HEK293 (cell line): ENCODE results near the gene MRPL55.

ENCODE experiments used
- ELK4 ChIP-seq: IDR thresholded peaks from 2 replicates; pipeline ENCODE4 v1.6.1; 2011; ENCODE audit warnings: mild to moderate bottlenecking, low read depth, low read length, borderline replicate concordance
- GFI1B ChIP-seq: fragments of 450-650 bp; formaldehyde crosslinking; IDR thresholded peaks from 2 replicates; pipeline ENCODE4 v1.5.1; 2016; ENCODE audit warnings: missing biosample characterization, missing genetic modification characterization
- GLIS1 ChIP-seq: fragments of 450-650 bp; formaldehyde crosslinking; IDR thresholded peaks from 2 replicates; pipeline ENCODE4 v1.5.1; 2016; ENCODE audit warnings: missing biosample characterization, missing genetic modification characterization
- HIC1 ChIP-seq: fragments of 450-650 bp; formaldehyde crosslinking; IDR thresholded peaks from 2 replicates; pipeline ENCODE4 v1.5.1; 2016; ENCODE audit warnings: missing biosample characterization, missing genetic modification characterization
- KLF9 ChIP-seq: fragments of 450-650 bp; formaldehyde crosslinking; IDR thresholded peaks from 2 replicates; pipeline ENCODE4 v1.5.1; 2016; ENCODE audit warnings: missing biosample characterization, missing genetic modification characterization, low read depth
- OSR2 ChIP-seq: fragments of 450-650 bp; formaldehyde crosslinking; IDR thresholded peaks from 2 replicates; pipeline ENCODE4 v1.5.1; 2016; ENCODE audit warnings: missing biosample characterization, missing genetic modification characterization
- PBX3 ChIP-seq: sonication (generic); formaldehyde crosslinking; IDR thresholded peaks from 2 replicates; pipeline ENCODE4 v1.8.1; 2022; ENCODE audit warnings: mild to moderate bottlenecking, moderate library complexity, missing genetic modification reagents
- ZBTB21 ChIP-seq: fragments of 450-650 bp; formaldehyde crosslinking; IDR thresholded peaks from 2 replicates; pipeline ENCODE4 v1.5.1; 2017; ENCODE audit warnings: missing biosample characterization, missing genetic modification characterization
- ZBTB26 ChIP-seq: fragments of 450-650 bp; formaldehyde crosslinking; optimal IDR thresholded peaks from 2 replicates; pipeline ENCODE3; 2016; ENCODE audit warnings: missing biosample characterization, mild to moderate bottlenecking, missing genetic modification characterization
- ZEB2 ChIP-seq: fragments of 450-650 bp; formaldehyde crosslinking; IDR thresholded peaks from 2 replicates; pipeline ENCODE4 v1.5.1; 2016; ENCODE audit warnings: missing biosample characterization, missing genetic modification characterization
- ZIC2 ChIP-seq: fragments of 450-650 bp; formaldehyde crosslinking; IDR thresholded peaks from 2 replicates; pipeline ENCODE4 v1.5.1; 2016; ENCODE audit warnings: missing biosample characterization, missing genetic modification characterization
- ZNF114 ChIP-seq: fragments of 450-650 bp; formaldehyde crosslinking; IDR thresholded peaks from 2 replicates; pipeline ENCODE4 v1.5.0; 2017; ENCODE audit warnings: missing biosample characterization, missing genetic modification characterization
- ZNF146 ChIP-seq: fragments of 450-650 bp; formaldehyde crosslinking; IDR thresholded peaks from 2 replicates; pipeline ENCODE4 v1.5.1; 2016; ENCODE audit warnings: missing biosample characterization, missing genetic modification characterization
- ZNF19 ChIP-seq: fragments of 450-650 bp; formaldehyde crosslinking; IDR thresholded peaks from 2 replicates; pipeline ENCODE4; 2016; ENCODE audit warnings: missing biosample characterization, missing genetic modification characterization, low read depth
- ZNF274 ChIP-seq, 2 experiments: fragments of 200-500 bp in 1 of 2; fragments of 450-650 bp in 1 of 2; sonication (Bioruptor generic) in 1 of 2; formaldehyde crosslinking in 1 of 2; IDR thresholded peaks; 2 replicates each; pipeline versions ENCODE4 v1.5.1 to v1.6.1; 2014 to 2016; ENCODE audit warnings: borderline replicate concordance in 1 of 2, inconsistent platforms in 1 of 2, low read length in 1 of 2, missing biosample characterization in 1 of 2, missing genetic modification characterization in 1 of 2
- ZNF280C ChIP-seq: fragments of 450-650 bp; formaldehyde crosslinking; IDR thresholded peaks from 2 replicates; pipeline ENCODE4 v1.5.1; 2016; ENCODE audit warnings: missing biosample characterization, missing genetic modification characterization
- ZNF280D ChIP-seq: fragments of 450-650 bp; formaldehyde crosslinking; IDR thresholded peaks from 2 replicates; pipeline ENCODE4 v1.5.1; 2016; ENCODE audit warnings: missing biosample characterization, missing genetic modification characterization
- ZNF449 ChIP-seq: fragments of 450-650 bp; formaldehyde crosslinking; IDR thresholded peaks from 2 replicates; pipeline ENCODE4 v1.5.1; 2017; ENCODE audit warnings: missing biosample characterization, mild to moderate bottlenecking, missing genetic modification characterization, moderate library complexity
- ZNF529 ChIP-seq: fragments of 450-650 bp; formaldehyde crosslinking; IDR thresholded peaks from 2 replicates; pipeline ENCODE4 v1.5.1; 2017; ENCODE audit warnings: missing genetic modification characterization, missing biosample characterization; ENCODE audit not compliant: insufficient replicate concordance
- ZNF530 ChIP-seq: fragments of 450-650 bp; formaldehyde crosslinking; IDR thresholded peaks from 2 replicates; pipeline ENCODE4 v1.5.1; 2016; ENCODE audit warnings: low read depth, missing biosample characterization, missing genetic modification characterization
- ZNF549 ChIP-seq: fragments of 450-650 bp; IDR thresholded peaks from 2 replicates; pipeline ENCODE4 v1.5.1; 2018; ENCODE audit warnings: missing biosample characterization, missing genetic modification characterization, mild to moderate bottlenecking, inconsistent platforms, moderate library complexity
- ZNF621 ChIP-seq: fragments of 450-650 bp; formaldehyde crosslinking; IDR thresholded peaks from 2 replicates; pipeline ENCODE4 v1.5.1; 2017; ENCODE audit warnings: missing biosample characterization, missing genetic modification characterization
- ZNF623 ChIP-seq: fragments of 450-650 bp; formaldehyde crosslinking; IDR thresholded peaks from 2 replicates; pipeline ENCODE4 v1.5.1; 2016; ENCODE audit warnings: missing biosample characterization, missing genetic modification characterization
- TF ChIP-seq, protein P1 (sequence below): fragments of 450-650 bp; formaldehyde crosslinking; IDR thresholded peaks from 2 replicates; pipeline ENCODE4 v1.5.1; 2017; ENCODE audit warnings: missing biosample characterization, missing genetic modification characterization

MRPL55 gene

DNA sequence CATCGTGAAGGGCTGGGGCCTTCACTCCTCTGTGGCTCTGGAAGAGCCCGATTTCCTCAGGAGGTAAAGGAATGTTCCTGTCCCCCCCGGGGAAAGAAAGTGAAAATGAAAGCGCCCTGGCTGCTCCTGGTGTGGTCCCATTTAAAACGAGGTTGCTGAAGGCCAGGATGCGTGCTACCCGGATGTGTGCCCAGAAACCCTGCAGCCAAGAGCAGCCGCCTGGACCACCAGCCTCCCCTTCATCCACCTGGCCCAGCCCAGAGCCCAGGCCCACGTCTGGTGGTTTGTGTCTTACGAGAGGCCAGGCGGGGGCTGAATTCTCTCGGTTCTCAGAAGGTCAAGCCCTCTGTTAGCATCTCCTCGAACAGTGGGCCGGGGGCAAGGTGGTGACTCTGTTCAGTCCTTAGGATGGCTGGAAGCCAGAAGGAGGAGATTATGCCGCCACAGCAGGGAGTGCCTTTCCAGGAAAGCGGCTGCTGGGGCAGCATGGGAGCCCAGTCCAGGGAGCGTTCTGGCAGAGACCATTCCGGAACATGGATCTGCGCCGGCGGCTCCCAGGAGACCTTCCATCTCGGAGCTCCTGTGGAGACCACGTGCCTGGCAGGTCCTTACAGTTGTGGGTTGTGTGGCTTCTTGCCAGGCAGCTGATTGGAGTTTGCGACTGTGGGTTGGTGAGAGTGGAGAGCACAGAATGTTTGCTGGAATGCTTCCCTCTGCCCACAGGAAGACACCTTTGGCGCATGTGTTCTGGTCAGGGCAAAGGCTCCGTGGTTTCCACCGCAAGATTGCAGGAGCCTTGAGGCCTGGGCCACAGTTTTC, 32.3 kb upstream of the MRPL55 start (continued):
- TF ChIP-seq HIC1 (tag by site-specific recombination) (no peak), ZBTB26 (tag by site-specific recombination) (peak; percentile 17), ZNF449 (tag by site-specific recombination) (no peak), ZNF274 (IDR thresholded peaks at IDR 0.05; ENCODE audit: low read length) (no peak), ZNF274 (tag by site-specific recombination; IDR thresholded peaks at IDR 0.05; ENCODE audit: borderline replicate concordance) (no peak), ZNF146 (tag by site-specific recombination) (no peak), ZBTB21 (tag by site-specific recombination) (no peak), ZNF530 (tag by site-specific recombination) (no peak), GLIS1 (tag by site-specific recombination) (no peak), ZNF114 (tag by site-specific recombination) (no peak), ZNF280C (tag by site-specific recombination) (no peak), GFI1B (tag by site-specific recombination) (no peak), ZEB2 (0 out of 2 replicates have a peak, but pooled peaks have one; percentile 22), ELK4 (no peak), PBX3 (CRISPR knock-in tag) (no peak), KLF9 (tag by site-specific recombination) (no peak), ZNF529 (tag by site-specific recombination) (no peak), OSR2 (tag by site-specific recombination) (peak; percentile 75), ZIC2 (tag by site-specific recombination) (peak; percentile 98), ZNF549 (tag by site-specific recombination) (no peak), ZNF623 (tag by site-specific recombination) (no peak), ZNF19 (tag by site-specific recombination) (no peak), ZNF280D (tag by site-specific recombination) (no peak), ZNF621 (tag by site-specific recombination) (no peak)
- TF ChIP-seq, protein P1, sequence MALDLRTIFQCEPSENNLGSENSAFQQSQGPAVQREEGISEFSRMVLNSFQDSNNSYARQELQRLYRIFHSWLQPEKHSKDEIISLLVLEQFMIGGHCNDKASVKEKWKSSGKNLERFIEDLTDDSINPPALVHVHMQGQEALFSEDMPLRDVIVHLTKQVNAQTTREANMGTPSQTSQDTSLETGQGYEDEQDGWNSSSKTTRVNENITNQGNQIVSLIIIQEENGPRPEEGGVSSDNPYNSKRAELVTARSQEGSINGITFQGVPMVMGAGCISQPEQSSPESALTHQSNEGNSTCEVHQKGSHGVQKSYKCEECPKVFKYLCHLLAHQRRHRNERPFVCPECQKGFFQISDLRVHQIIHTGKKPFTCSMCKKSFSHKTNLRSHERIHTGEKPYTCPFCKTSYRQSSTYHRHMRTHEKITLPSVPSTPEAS (tag by site-specific recombination) = no peak
